ENCODE results near the gene LRRK1.

GRCh38 chr15:101018016-101018415 is 98.9 kb downstream of the LRRK1 start:
- TF ChIP-seq CTCF (IDR thresholded peaks at IDR 0.05) = no peak
- TF ChIP-seq POLR2A (IDR thresholded peaks at IDR 0.05) = no peak

Measured in stomach (tissue), 4 donors.